SJSA1 (cell line): Measurements from ENCODE around the gene ARHGEF16. TPM values are rescaled to one million over a fixed set of nuclear protein-coding genes. Genes with fewer than 3 reads are reported as not detected.
A peak's percentile ranks its signal among the peaks of the same experiment; 100 is the strongest.

Experiments used
- DNase-seq, 2 experiments: peaks; one replicate each; pipeline ENCODE4 v3.0.0-alpha.2; 2015 to 2020; ENCODE audit warnings: low spot score in 2 of 2, low read depth in 1 of 2
- H3K27ac ChIP-seq: fragments of 250-450 bp; sonication (Bioruptor Pico); 2 replicates; pipeline ENCODE4 v1.5.1; 2020; ENCODE audit warnings: mild to moderate bottlenecking, moderate library complexity
- H3K27me3 ChIP-seq: fragments of 250-450 bp; sonication (Bioruptor Pico); replicated peaks from 2 replicates; pipeline ENCODE4 v1.5.1; 2020; ENCODE audit warnings: mild to moderate bottlenecking, moderate library complexity
- H3K36me3 ChIP-seq: fragments of 250-450 bp; sonication (Bioruptor Pico); 2 replicates; pipeline ENCODE4 v1.5.1; 2020; ENCODE audit warnings: mild to moderate bottlenecking
- H3K4me1 ChIP-seq: fragments of 250-450 bp; sonication (Bioruptor Pico); replicated peaks from 2 replicates; pipeline ENCODE4 v1.6.1; 2021; ENCODE audit warnings: mild to moderate bottlenecking
- H3K4me3 ChIP-seq: fragments of 250-450 bp; sonication (Bioruptor Pico); 2 replicates; pipeline ENCODE4 v1.5.1; 2020; ENCODE audit warnings: mild to moderate bottlenecking
- H3K9me3 ChIP-seq: fragments of 250-450 bp; sonication (Bioruptor Pico); replicated peaks from 2 replicates; pipeline ENCODE4 v1.5.1; 2020; ENCODE audit warnings: mild to moderate bottlenecking
- total RNA-seq: library from RNA; depleted of rRNA; stranded (reverse); fragments of >200 nt; shearing (Covaris generic); gene quantifications from 2 replicates; pipeline ENCODE4 v1.2.3, GENCODE V29; 2014

Gene ARHGEF16
- total RNA-seq, 1 experiment from 2014 or later: 34.9 TPM

GRCh38 chr1:3466366-3467075 lies 12.1 kb downstream of the ARHGEF16 start:
- H3K36me3 ChIP-seq: peaks cover 49% of the 10 kb centered on the region
- H3K4me1 ChIP-seq: peaks cover 56% of the 10 kb centered on the region
- H3K27me3 ChIP-seq: no peaks in the 10 kb centered on the region
- no peaks in the 10 kb centered on the region for H3K9me3 ChIP-seq
- H3K4me3 ChIP-seq: peak overlapping the region; percentile 41
- peak overlapping the region; percentile 62 for H3K27ac ChIP-seq
- no peak for DNase-seq

DNA sequence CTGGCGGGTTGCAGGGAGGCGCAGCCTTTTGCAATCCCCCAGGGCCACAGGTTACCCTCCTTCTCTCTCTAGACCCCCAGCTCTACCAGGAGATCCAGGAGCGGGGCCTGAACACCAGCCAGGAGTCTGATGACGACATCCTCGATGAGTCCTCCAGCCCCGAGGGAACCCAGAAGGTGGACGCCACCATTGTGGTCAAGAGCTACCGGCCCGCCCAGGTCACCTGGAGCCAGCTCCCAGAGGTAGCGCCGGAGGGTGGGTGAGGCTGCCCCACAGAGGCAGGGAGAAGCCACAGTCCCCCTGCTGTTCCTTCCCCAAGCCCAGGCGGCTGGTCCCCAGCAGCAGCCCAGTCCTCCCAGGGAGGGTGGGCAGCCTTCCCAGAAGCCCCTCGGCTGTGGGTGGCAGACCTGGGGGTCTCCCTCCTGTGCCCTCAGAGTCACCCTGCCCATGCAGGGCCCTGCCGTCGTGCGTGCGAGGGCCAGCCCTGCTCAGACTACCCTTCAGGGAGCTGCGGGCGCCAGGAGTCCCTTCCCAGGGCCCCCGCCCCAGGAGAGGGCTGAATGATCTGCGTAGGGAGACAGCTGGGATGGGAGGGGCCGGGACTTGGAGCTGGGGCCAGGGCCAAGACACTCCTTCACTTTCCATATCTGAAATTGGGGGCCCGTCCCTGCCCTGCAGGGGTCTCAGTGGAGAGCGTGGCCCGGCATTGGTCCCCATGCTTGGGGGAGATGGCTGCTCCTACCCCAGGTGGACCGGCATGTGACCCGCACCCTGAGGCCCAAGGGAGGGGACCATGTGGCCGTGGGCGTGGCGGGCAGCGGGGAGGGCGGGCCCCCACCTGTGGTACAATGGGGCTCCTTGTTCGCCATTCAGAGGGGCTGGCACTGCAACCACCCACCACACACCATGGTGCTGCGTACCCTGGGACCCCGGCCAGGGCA lies 12.9 kb downstream of the ARHGEF16 start:
- Histone ChIP-seq H3K36me3 (peaks cover 53% of the 10 kb centered on the region), H3K4me1 (peaks cover 62% of the 10 kb centered on the region), H3K27me3 (no peaks in the 10 kb centered on the region), H3K27ac (peak overlapping the region; percentile 62), H3K9me3 (no peaks in the 10 kb centered on the region), H3K4me3 (peak overlapping the region; percentile 41)
- no peak for DNase-seq

DNA sequence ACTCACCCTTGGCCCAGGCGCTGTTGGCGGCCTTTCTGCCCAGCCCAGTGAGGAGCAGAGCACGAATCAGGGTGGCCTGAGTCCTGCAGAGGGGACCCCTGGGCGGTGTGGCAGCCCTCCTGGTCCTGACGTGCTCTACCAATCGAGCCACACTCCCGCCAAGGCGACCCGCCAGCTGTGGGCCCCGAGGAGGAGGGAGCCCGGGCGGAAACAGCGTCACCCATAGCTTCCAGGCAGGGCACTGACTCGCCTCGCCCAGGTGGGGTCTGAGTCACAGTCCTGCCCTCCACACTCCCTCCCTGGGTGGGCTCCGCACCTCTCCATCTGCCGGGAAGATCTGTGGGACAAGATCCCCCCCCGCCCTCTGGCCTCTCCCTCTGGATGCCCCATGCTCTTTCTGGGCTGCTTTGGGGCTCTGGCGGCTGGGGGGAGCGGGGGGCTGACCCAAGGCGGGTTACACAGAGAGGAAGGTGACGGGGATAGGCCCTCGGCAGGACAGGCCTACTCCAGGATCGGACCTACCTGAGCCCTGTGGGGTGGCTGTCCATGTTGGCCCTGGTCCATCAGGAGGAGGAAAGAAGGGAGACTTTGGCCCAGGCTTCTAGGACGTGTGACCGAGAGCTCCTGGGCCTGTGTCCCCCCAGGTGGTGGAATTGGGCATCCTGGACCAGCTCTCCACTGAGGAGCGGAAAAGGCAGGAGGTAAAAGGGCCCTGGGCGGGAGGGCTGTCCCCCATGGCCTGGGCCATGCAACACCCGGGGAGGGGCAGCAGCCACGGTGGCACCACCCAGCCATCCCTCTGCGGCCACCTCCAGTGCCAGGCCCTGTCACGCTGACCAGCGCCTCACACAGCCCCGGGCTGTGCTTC lies 14.0 kb downstream of the ARHGEF16 start:
- peak; percentile 80 to 94 for DNase-seq
- Histone ChIP-seq H3K4me3 (peak overlapping the region; percentile 41), H3K9me3 (no peaks in the 10 kb centered on the region)

DNA sequence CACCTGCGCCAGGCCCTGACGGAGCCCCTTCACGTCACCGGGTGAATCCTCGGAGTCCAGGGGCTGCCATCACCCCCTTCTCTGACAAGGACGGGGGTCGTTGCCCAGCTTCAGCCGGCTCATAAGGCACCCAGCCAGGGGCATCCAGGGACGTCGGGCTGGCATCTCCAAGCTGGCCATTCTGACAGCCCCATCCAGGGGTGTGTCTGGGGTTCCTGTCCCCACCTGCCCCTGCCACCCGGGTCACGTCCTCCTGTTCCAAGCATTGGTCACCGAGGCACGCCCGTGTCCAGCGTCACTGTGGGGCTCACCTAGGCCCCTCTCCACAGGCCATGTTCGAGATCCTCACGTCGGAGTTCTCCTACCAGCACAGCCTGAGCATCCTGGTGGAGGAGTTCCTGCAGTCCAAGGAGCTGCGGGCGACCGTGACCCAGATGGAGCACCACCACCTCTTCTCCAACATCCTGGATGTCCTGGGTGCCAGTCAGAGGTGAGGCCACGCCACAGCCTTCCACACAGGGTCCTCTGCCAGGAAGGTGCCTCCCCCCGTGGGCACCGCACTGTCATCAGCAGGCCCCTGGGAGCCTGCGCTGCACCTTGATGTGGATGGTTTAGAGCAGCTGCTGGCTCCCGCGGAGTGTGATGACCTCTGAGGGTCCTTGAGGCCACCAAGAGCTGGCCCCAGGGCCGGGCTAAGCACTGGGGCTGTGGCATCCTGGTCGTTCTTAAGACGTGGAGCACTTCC lies 14.8 kb downstream of the ARHGEF16 start:
- Histone ChIP-seq H3K27me3 (no peaks in the 10 kb centered on the region), H3K4me1 (peaks cover 81% of the 10 kb centered on the region), H3K36me3 (peaks cover 61% of the 10 kb centered on the region), H3K27ac (peak overlapping the region; percentile 62), H3K9me3 (no peaks in the 10 kb centered on the region), H3K4me3 (peak overlapping the region; percentile 41)
- no peak for DNase-seq

More for the DNA sequence above, 14.0 kb downstream of the ARHGEF16 start:
- H3K27ac ChIP-seq: peak overlapping the region; percentile 62
- H3K36me3 ChIP-seq: peaks cover 57% of the 10 kb centered on the region
- H3K4me1 ChIP-seq: peaks cover 73% of the 10 kb centered on the region
- H3K27me3 ChIP-seq: no peaks in the 10 kb centered on the region

- Histone ChIP-seq H3K4me1 (peaks cover 84% of the 10 kb centered on the region), H3K36me3 (peaks cover 56% of the 10 kb centered on the region), H3K4me3 (peak overlapping the region; percentile 41), H3K9me3 (no peaks in the 10 kb centered on the region), H3K27me3 (no peaks in the 10 kb centered on the region), H3K27ac (no peak overlapping the region)
- no peak for DNase-seq
These were observed 15.6 kb downstream of the ARHGEF16 start for GRCh38 chr1:3469849-3470649.

DNA sequence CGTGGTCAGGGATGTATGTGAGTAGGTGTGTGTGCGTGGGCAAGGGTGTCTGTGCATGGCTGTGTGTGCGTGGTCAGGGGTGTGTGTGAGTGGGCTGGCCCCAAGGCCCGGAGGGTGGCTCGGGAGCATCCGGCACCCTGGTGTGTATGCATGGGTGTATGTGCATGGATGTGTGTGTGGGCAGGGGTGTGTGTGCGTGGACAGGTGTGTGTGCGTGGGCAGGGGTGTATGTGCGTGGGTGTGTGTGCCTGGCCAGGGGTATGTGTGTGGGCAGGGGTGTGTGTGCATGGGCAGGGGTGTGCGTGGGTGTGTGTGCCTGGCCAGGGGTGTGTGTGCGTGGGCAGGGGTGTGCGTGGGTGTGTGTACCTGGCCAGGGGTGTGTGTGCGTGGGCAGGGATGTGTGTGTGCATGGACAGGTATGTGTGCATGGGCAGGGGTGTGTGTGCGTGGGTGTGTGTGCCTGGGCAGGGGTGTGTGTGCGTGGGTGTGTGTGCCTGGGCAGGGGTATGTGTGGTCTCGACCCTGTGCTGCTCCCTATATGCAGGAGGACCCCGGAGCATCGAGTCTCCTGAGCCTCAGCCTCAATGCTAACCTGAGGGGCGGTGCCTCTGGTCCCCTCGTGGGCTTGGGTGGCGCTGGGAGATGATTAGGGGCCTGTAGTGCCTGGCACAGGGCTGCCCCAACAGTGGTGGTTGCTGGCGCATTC lies 16.3 kb downstream of the ARHGEF16 start:
- no peak for DNase-seq
- H3K36me3 ChIP-seq: peaks cover 53% of the 10 kb centered on the region
- H3K27ac ChIP-seq: peak overlapping the region; percentile 88
- no peaks in the 10 kb centered on the region for H3K27me3 ChIP-seq
- peaks cover 86% of the 10 kb centered on the region for H3K4me1 ChIP-seq
- H3K9me3 ChIP-seq: no peaks in the 10 kb centered on the region
- peak overlapping the region; percentile 41 for H3K4me3 ChIP-seq

DNA sequence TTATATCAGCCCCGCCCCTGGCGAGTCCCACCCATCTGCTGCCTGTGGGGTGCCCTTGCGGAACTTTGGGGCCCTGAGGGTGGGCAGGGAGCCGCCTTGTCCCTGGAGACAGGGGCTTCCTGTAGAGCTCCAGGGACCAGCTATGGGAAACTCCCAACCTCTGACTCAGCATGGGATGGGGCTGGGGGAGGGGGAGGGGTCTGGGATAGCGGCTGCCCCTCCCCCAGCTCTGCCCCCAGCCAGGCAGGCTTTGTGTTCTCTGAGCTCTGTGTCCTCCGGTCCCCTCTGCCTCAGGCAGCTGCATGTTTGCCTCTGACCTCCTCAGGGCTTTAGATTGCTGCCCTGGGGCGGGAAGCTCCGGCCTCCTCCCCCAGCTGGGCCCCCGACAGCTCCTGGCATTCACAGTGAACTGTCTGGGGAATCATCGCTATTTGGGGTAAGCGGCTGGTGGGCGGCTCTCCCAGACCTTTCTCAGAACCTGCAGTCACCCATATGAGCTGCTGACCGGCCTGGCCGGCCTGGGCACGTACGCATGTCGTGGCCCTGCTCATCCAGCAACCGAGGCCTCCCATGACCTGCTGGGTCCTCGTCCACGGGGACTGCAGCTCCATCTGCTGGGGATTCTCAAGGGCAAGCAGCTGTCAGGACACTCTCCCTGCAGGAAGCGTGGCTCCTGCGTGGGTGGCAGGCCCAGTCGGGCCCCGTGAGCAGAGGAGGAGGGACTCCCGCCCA lies 17.1 kb downstream of the ARHGEF16 start:
- Histone ChIP-seq H3K4me1 (peaks cover 87% of the 10 kb centered on the region), H3K27ac (peak overlapping the region; percentile 88), H3K4me3 (peak overlapping the region; percentile 41), H3K9me3 (no peaks in the 10 kb centered on the region), H3K27me3 (no peaks in the 10 kb centered on the region), H3K36me3 (peaks cover 53% of the 10 kb centered on the region)
- peak; percentile 93 to 94 for DNase-seq

- Histone ChIP-seq H3K9me3 (no peaks in the 10 kb centered on the region), H3K36me3 (peaks cover 49% of the 10 kb centered on the region), H3K27me3 (no peaks in the 10 kb centered on the region), H3K27ac (peak overlapping the region; percentile 88), H3K4me1 (peaks cover 80% of the 10 kb centered on the region), H3K4me3 (peak overlapping the region; percentile 18; the same call in 1 of the 2 replicates)
- DNase-seq: no peak
These were observed 17.8 kb downstream of the ARHGEF16 start for GRCh38 chr1:3472088-3472850.

GRCh38 chr1:3472906-3473305 lies 18.4 kb downstream of the ARHGEF16 start:
- H3K9me3 ChIP-seq: no peaks in the 10 kb centered on the region
- peaks cover 49% of the 10 kb centered on the region for H3K36me3 ChIP-seq
- peak overlapping the region; percentile 8 for H3K27ac ChIP-seq
- H3K27me3 ChIP-seq: no peaks in the 10 kb centered on the region
- H3K4me1 ChIP-seq: peaks cover 73% of the 10 kb centered on the region
- no peak for DNase-seq
- H3K4me3 ChIP-seq: no peak overlapping the region

GRCh38 chr1:3473381-3473844 lies 18.9 kb downstream of the ARHGEF16 start:
- Histone ChIP-seq H3K4me3 (no peak overlapping the region), H3K4me1 (peaks cover 68% of the 10 kb centered on the region), H3K27ac (peak overlapping the region; percentile 8), H3K27me3 (no peaks in the 10 kb centered on the region), H3K36me3 (peaks cover 51% of the 10 kb centered on the region), H3K9me3 (no peaks in the 10 kb centered on the region)
- peak; percentile 93 for DNase-seq

GRCh38 chr1:3474016-3474415 lies 19.6 kb downstream of the ARHGEF16 start:
- Histone ChIP-seq H3K9me3 (no peaks in the 10 kb centered on the region), H3K4me1 (peaks cover 62% of the 10 kb centered on the region), H3K27ac (no peak overlapping the region), H3K27me3 (no peaks in the 10 kb centered on the region), H3K36me3 (peaks cover 51% of the 10 kb centered on the region), H3K4me3 (no peak overlapping the region)
- no peak for DNase-seq
